Esophagus squamous epithelium (tissue), 4 donors: ENCODE results near the gene SLC9C2.

ENCODE experiments used
- CTCF ChIP-seq, 6 experiments: fragments of 450-650 bp in 4 of 6; fragments of 200-600 bp in 2 of 6; sonication (generic) in 2 of 6; IDR thresholded peaks; one replicate each; pipeline ENCODE4 v1.5.1; 2016 to 2019; ENCODE audit warnings: antibody characterized with exemption in 6 of 6, mild to moderate bottlenecking in 4 of 6, moderate library complexity in 4 of 6
- POLR2A ChIP-seq, 4 donors: fragments of 450-650 bp; IDR thresholded peaks; one replicate each; pipeline ENCODE4 v1.6.1; 2017; ENCODE audit warnings: antibody characterized with exemption in 4 of 4, mild to moderate bottlenecking in 4 of 4, moderate library complexity in 3 of 4

GRCh38 chr1:173484276-173484675, 118.6 kb downstream of the SLC9C2 start:
- TF ChIP-seq CTCF (IDR thresholded peaks at IDR 0.05) (no peak), POLR2A (IDR thresholded peaks at IDR 0.05) (no peak)
